Stimulated activated CD4-positive, alpha-beta T cell treated with anti-CD3 and anti-CD28 coated beads, Interleukin-2, amount 100 ng/mL, for 48 hours (primary cell): ENCODE data around the gene ZNF440.
"Not testable (repeated sequence)": the region's sequence is repeated elsewhere in the genome, so short reads cannot be mapped to it uniquely, and the experiment has no call there.

Experiments used
- DNase-seq, 2 donors: peaks; one replicate each; pipeline ENCODE4 v3.0.0-alpha.2; 2020

Gene ZNF440

DNA sequence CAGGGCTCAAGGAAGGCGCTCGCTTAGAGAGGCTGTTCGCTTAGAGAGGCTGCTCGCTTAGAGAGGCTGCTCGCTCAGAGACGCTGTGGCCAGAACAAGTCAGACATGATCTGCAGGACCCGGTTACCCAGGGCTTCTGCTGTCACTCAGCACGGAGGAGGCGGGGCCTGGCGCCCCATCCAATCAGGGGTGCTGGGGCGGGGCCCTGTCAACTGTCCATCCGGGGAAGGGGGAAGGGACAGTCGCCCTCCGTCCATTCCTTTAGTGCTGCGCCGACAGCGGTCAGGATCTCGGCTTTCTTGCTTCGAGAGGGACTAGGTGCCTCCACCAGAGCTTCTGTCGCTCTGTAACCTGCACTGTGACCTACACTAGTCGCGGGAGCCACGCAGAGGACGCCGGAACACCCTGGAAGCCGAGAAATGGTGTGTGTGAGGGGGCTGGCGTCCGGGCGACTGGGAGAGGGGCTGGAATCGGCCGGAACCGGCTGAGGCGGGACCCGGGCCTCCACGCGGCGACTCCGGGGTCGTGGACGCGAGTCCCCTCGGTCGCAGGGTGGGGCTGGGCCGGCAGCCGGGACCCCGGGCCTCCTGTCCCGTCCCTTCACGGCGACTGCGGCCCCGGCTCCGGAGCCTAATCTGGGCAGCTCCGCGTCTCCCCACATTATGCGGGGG, at the start of gene ZNF440:
ZNF440 (plus strand) TSS at position 245 of the 671 bp plus-strand sequence; CDS start at position 420, 175 bp downstream.
- DNase-seq: peak; percentile 83 to 85

DNA sequence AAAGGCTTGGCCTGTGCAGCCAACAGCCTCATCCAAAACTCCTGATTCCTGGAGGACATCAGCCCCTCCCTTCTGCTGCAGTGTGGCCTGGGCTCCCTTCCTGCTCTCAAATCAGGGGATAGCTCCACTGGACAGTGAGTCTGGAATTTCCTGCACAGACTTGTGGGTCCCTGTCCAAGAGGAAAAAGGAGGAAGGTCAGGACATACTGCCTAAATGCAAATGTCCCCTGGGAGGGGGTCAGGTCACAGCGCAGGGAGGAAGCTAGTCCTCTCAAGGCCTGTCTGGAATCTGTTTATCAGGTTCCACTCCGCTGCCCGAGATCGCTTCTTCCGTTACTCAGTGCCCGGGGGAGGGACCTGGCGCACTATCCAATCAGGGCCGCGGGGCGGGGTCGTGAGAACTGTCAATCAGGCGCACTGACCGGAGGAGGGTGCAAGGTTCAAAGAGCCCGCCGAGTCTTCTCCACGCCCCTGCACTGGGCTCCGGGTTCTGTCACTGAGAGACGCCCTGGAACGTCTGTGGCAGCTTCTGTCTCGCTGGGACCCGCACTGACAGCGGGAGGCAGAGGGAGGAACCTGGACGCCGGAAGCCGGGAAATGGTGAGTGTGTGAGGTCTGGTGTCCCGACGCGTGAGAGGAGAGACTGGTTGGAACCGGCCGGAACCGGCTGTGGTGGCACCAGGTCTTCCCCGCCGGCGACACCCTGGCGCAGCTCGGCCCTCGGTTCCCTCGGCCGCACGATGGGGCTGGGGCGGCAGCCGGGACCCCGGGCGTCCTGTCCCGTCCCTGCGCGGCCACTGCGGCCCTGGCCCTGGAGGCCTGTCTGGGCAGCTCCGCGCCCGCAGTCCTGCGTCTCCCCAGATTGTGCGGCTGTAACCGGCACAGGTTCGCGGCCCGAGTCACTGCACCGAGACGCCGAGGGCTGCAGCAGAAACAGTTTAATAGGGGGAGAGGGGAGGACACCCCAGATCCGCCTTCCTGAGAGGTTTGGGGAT, 47.2 kb upstream of the ZNF440 start, which contains the start of gene ZNF441:
ZNF441 (plus strand) TSS at position 404 of the 995 bp plus-strand sequence; CDS start at position 598, 194 bp downstream.
- DNase-seq: peak; percentile 90 to 93

DNA sequence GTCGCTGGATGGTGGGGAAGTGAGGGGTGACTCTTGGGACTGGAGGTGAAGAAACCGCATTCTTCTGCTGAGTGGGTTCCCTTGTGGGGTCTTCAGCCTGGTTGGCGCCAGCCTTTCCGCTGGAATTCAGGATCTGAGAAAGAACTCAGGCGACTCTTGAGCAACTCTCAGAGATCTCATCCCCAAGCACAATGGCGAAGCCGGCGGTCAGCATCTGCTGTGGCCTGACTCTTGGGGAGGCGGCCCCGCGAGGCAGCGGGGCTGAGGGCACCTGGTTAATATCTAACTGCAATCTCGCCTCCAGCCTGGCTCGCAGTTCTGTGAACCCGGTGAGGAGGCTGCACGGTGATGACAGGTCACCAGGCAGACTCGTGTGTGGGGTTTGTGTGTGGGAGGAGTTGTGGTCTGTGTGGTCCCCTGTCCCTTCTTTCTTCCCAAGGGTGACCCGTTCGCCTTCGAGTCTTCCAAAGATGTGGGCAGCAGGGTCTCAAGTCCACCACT, 46.4 kb upstream of the ZNF440 start:
- peak in 1 of 2 donors; percentile 10 for DNase-seq

DNA sequence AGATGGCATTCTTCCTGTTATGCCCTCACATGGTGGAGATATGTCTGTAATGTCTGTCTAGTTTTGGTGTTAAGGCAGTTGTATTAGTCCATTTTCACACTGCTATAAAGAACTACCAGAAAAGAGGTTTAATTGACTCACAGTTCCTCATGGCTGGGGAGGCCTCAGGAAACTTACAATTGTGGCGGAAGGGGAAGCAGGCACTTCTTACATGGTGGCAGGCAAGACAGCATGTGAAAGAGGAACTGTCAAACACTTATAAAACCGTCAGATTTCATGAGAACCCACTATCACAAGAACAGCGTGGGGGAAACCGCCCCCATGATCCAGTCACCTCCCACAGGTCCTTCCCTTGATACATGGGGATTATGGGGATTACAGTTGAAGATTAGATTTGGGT, 44.1 kb upstream of the ZNF440 start:
- no peak for DNase-seq

GRCh38 chr19:11771520-11771919, 42.6 kb upstream of the ZNF440 start:
- DNase-seq: not testable (repeated sequence)

GRCh38 chr19:11776669-11777068, 37.4 kb upstream of the ZNF440 start:
- not testable (repeated sequence) for DNase-seq

DNA sequence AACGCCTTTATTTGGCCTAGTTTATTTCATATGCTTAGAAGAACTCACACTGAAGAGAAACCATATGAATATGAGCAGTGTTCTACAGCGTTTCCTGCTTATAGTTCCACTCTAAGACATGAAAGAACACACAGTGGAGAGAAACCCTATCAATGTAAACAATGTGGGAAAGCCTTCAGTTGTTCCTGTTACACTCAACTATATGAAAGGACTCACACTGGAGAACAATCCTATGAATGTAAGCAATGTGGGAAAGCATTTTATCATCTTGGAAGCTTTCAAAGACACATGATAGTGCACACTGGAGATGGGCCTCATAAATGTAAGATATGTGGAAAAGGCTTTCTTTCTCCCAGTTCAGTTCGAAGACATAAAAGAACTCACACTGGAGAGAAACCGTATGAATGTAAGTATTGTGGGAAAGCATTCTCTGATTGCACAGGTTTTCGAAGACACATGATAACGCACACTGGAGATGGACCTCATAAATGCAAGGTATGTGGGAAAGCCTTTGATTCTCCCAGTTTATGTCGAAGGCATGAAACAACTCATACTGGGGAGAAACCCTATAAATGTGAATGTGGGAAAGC, 33.5 kb upstream of the ZNF440 start:
- no peak for DNase-seq

- DNase-seq: no peak
These were observed 32.6 kb upstream of the ZNF440 start for GRCh38 chr19:11781295-11782057.

GRCh38 chr19:11783767-11784166, 30.3 kb upstream of the ZNF440 start:
- DNase-seq: no peak

DNA sequence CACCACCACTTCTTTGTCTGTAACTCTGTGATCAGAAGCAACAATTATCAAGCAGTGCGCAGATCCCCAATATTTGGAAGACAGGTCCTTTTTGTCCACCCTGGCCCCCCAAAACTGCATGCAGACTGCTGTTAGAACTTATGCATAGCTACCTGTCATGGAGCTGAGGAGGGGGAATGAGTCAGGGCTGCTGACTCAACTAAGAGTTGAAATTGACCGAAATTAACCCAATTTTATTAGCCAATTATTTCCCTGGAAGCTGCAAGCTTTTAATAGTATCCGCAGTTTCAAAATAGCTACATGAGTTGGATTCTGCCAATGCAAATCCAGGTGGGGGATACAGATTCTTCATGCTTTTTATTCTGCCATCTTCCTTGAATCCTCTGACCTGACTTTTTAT, 29.7 kb upstream of the ZNF440 start:
- DNase-seq: no peak

DNA sequence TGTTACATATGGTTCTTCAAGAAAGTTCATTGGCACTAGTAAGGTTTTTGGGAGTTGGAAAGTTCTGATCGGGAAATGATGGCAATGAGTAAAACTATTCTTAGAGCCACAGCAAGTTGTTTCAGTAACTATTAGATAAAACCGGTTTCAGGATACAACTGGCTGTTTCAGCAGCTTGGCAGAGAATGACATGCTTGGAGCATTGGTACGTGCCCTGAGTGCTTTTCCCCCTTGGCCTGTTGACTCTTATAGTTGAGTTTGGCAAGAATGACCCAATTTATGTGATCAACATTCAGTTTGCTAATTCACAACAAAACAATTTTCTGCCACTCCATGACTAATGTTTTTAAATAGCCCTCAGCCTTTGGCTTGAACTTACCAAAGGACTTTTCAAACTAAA, 26.5 kb upstream of the ZNF440 start:
- DNase-seq: no peak

DNA sequence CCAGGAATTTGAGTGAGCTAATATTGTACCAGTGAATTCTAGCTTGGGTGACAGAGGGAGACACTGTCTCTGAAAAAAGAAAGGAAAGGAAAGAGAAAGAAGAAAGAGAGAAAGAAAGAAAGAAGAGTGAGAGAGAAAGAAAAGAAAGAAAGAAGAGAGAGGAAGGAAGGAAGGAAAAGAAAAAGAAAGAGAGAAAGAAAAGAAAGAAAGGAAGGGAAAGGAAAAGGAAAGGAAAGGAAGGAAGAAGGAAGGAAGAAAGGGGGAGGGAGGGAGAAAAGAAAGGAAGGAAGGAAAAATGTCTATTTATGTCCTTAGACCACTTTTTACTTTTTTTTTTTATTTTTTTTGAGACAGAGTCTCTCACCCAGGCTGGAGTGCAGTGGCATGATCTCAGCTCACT, 21.1 kb upstream of the ZNF440 start:
- DNase-seq: no peak

DNA sequence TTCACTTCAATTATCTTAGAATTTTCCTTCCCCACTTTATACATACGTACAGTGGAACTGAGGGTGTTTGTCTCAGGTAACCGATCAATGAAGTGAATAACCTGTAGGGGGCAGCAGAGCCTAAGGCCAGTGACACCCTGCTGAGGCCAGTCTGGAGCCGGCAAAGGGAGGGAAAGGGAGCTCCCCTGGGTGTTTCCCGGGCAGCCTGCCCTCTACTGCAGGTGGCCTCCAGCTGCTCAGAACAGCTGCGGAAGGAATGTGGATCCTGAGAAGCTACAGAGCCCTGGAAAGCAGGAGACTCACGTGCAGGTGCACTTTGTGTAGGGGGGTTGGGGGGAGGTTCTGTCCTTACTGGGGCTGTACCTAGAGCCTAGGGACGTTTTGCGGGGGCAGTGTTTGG, 16.6 kb upstream of the ZNF440 start:
- peak; percentile 75 for DNase-seq

GRCh38 chr19:11798391-11799330, 15.4 kb upstream of the ZNF440 start, which contains the start of gene ZNF491:
Gene ZNF491 (plus strand): TSS chr19:11798523. CDS start chr19:11805954, 7,431 bp downstream.
- peak; percentile 77 to 79 for DNase-seq

DNA sequence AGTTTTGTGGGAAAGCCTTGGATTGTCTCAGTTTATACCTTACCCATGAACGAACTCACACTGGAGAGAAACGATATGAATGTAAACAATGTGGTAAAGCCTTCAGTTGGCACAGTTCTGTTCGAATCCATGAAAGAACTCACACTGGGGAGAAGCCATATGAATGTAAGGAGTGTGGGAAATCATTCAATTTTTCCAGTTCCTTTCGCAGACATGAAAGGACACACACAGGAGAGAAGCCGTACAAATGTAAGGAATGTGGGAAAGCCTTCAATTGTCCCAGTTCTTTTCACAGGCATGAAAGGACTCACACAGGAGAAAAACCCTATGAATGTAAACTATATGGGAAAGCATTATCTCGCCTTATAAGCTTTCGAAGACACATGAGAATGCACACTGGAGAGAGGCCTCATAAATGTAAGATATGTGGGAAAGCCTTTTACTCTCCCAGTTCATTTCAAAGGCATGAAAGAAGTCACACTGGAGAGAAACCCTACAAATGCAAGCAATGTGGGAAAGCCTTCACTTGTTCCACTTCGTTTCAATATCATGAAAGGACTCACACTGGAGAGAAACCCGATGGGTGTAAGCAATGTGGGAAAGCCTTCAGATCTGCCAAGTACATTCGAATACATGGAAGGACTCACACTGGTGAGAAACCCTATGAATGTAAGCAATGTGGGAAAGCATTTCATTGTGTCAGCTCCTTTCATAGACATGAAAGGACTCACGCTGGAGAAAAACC, 7.5 kb upstream of the ZNF440 start:
- DNase-seq: no peak

GRCh38 chr19:11807099-11807380, 7.0 kb upstream of the ZNF440 start:
- no peak for DNase-seq

GRCh38 chr19:11813703-11814028, 407 bp upstream of the ZNF440 start:
- DNase-seq: no peak

GRCh38 chr19:11814700-11815035, 595 bp downstream of the ZNF440 start:
- no peak for DNase-seq

GRCh38 chr19:11821474-11822109, 7.5 kb downstream of the ZNF440 start:
- no peak for DNase-seq
